GM12891 (cell line): ENCODE results near the gene NPHP4.

Experiments
- DNase-seq: peaks from one replicate; pipeline ENCODE4 v3.0.0; 2011; ENCODE audit warnings: low spot score; ENCODE audit not compliant: insufficient read length
- FAIRE-seq: peaks from 2 replicates; lab custom pipeline; 2011; peaks lifted over from hg19 to GRCh38; lab: Jason Lieb, UNC
- PAX5 ChIP-seq: IDR thresholded peaks from 2 replicates; pipeline ENCODE4 v1.6.1; 2011; ENCODE audit warnings: low read length, moderate library complexity, mild to moderate bottlenecking; ENCODE audit not compliant: insufficient read depth, severe bottlenecking
- POLR2A ChIP-seq: IDR thresholded peaks from 2 replicates; pipeline ENCODE4 v1.6.1; 2011; ENCODE audit warnings: low read depth, low read length, control low read depth
- POLR2AphosphoS5 ChIP-seq: IDR thresholded peaks from 2 replicates; pipeline ENCODE4 v1.6.1; 2011; ENCODE audit warnings: low read depth, low read length, control low read depth
- POU2F2 ChIP-seq: IDR thresholded peaks from 2 replicates; pipeline ENCODE4 v1.6.1; 2011; ENCODE audit warnings: low read depth, mild to moderate bottlenecking, control low read depth, low read length, moderate library complexity
- SPI1 ChIP-seq: IDR thresholded peaks from 2 replicates; pipeline ENCODE4 v1.6.1; 2011; ENCODE audit warnings: low read depth, low read length, control low read depth
- TAF1 ChIP-seq: IDR thresholded peaks from 2 replicates; pipeline ENCODE4 v1.6.1; 2011; ENCODE audit warnings: low read depth, low read length, control low read depth

Gene NPHP4

DNA sequence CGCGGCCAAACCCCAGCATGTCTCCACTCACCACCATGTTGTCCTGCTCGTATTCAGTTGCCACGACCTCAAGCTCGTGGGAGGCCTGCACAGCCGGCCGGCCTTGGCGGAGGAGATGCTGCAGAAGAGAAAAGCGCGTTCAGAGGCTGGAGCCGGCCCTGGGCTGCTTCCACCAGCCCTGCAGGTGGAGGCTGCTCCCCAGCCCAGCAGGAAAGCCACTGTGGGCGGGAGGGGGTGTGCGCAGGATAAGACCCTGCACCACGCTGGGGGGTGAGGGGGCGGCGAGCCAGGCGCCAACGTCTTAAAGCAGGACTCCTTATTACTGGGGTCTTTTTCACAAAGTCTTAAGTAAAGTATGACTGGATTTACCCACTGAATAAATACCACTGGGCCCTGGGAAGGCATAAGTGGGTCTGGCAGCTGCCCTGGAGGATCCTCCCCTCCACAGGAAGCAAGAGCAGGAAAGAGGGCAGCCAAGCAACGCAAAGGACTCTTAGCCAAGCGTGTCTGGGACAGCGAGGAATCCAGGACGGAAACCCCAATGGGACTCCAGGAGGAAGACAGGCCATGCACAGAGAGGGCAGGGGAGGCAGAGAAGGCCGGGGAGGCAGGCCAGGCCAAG lies 104.8 kb downstream of the NPHP4 start:
- TF ChIP-seq SPI1 (no peak), POU2F2 (no peak), TAF1 (no peak), PAX5 (no peak)
- no peak for FAIRE-seq
- no peak for DNase-seq

DNA sequence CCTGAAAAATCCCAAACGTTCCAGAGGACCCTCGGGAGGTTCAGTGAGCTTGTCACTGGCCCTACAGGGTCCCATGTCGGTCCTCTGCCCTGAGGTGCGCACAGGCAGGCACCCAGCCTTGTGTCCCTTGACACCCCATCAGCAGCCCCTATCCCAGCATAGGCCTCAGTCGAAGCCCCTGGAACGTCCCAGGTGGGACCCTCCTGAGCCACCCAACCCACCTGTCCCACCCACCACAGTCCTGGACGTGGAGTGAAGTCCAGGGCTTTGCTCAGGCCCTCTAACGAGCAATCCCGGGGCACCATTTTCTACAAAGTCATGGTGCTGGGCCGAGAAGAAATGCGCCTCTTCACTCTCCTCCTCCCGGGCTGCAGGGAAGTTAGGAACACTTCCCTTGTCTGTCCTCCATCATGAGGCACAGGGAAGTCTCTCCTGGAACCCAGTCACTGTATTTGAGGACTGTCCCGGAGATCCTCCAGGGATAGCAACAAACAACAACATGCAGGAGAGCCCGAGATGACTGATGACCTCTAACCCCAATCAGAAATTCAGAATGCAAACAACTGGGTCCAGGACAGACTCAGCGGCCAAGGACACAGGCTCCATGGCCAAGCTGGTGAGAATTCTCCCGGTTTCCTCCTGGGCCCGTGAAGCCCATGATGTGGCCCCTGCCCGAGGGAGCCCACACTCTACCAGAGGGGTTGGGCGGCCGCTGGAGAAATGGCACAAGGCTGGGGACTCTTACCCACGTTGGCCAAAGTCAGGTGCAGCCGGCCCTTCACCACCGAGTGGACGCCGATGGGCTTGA lies 105.5 kb downstream of the NPHP4 start:
- FAIRE-seq (no peak), DNase-seq (no peak)
- TF ChIP-seq SPI1 (no peak), POLR2A (no peak), PAX5 (no peak), TAF1 (no peak), POU2F2 (no peak), POLR2AphosphoS5 (no peak)

DNA sequence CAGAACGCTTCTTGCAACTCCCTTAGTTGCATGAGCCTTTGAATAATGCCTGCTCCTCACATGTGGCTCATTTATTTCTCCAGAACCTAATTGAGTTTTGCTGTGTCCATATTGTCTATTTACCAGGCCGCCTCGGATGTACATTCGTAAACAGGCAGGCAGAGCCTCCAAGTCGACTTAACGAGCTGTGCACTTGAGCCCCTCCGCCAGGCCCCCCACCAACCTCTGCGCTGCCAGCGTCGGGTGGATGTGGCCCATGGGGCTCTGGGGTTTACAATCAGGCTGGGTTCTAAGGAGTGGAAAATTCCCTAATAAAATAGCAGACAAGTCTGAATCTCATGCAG lies 106.1 kb downstream of the NPHP4 start:
- FAIRE-seq (no peak), DNase-seq (no peak)
- no peak for TF ChIP-seq POLR2A
- no peak for TF ChIP-seq POLR2AphosphoS5
- TF ChIP-seq TAF1 = no peak
- TF ChIP-seq POU2F2 = no peak
- TF ChIP-seq SPI1 = no peak
- TF ChIP-seq PAX5 = no peak

DNA sequence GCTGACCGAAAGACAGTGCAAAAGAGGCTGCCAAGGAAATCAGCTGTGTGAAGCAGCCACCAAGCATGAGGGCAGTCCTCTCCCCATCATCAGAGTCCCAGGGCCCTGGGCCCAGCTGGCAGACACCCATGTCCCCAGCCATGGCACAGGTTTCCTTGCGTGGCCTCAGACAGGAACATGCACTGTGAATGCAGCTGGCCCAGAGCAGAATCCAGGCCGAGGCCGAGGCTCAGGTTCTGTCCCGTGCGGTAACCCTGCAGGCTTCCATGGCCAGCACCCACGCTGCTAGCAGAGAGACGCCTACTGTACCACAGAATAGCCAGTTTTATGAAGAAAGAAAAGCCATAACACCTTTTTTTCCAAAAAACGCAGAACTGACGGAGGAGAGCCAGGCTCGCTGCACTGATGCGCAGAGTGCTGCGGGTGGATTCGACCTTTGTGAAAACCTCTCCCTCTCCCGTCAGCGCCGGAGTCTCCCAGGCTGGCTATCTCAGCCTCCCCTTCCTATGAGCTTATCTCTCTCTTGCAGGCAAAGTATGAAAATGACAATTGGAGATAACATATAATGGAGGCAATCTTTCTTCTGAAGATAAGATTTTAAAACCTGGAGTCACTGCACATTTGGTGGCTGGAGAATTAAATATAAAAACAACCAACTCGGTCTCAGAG lies 106.6 kb downstream of the NPHP4 start:
- FAIRE-seq (no peak), DNase-seq (no peak)
- TF ChIP-seq POLR2A (no peak), POLR2AphosphoS5 (no peak), PAX5 (no peak), SPI1 (no peak), TAF1 (no peak), POU2F2 (no peak)

DNA sequence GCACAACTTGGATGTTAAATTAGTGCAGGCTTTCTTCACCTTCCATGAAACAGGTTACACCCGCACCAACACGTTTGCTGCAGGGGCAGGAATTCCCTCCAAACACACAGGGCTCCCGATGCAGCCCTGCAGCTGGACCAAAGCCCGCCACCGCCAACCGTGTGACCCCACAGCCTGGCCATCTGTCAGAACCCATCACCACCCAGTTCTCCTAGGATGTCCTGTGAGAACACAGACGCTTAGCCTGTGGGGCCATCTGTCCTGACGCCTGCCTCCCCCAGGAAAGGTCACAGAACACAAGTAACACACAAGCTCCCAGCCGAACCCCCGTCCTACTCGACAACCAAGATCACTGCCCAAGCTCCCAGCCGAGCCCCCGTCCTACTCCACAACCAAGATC lies 108.1 kb downstream of the NPHP4 start:
- FAIRE-seq = no peak
- no peak for DNase-seq
- no peak for TF ChIP-seq POU2F2
- no peak for TF ChIP-seq PAX5
- TF ChIP-seq SPI1 = no peak
- TF ChIP-seq POLR2A = no peak
- TF ChIP-seq POLR2AphosphoS5 = no peak
- no peak for TF ChIP-seq TAF1

DNA sequence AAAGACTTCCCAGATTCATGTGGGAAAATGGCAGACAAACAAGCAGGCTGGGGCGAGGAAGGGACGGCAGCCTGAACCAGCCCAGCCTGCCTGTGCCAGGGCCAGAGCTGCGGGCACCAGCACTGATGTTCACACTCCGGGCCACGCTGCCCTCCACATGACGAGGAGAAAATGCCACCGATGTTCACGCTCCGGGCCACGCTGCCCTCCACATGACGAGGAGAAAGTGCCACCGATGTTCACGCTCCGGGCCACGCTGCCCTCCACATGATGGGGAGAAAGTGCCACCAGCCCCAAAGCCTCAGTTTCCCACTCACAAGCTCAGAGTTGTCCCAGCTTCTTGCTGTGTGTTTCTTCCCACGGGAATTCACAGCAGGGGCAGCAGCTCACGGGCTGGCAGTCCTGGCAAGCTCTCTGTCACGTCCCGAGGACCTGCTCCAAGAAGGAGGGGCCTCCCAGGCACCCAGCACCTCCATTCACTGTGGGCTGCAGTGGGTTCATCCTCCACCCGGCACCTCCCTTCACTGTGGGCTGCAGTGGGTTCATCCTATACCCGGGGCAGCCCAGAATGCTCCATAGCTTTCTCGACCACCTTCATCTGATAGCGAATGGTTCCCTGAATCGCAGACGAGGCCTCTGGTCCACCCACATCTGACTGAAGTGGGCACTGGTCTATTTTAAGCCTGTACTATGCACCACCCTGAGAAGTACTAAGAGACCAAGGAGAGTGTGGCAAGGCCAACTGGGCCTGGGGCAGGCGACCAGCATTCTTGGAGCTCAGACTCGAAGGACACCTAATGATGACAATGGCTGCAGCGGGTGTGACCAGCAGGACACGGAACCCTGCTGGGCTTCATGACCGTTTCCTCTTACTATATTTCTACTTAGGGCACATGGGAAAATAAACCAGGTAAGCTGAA lies 108.8 kb downstream of the NPHP4 start:
- no peak for FAIRE-seq
- TF ChIP-seq POU2F2 (no peak), TAF1 (no peak), POLR2AphosphoS5 (no peak), SPI1 (no peak)
- no peak for DNase-seq

DNA sequence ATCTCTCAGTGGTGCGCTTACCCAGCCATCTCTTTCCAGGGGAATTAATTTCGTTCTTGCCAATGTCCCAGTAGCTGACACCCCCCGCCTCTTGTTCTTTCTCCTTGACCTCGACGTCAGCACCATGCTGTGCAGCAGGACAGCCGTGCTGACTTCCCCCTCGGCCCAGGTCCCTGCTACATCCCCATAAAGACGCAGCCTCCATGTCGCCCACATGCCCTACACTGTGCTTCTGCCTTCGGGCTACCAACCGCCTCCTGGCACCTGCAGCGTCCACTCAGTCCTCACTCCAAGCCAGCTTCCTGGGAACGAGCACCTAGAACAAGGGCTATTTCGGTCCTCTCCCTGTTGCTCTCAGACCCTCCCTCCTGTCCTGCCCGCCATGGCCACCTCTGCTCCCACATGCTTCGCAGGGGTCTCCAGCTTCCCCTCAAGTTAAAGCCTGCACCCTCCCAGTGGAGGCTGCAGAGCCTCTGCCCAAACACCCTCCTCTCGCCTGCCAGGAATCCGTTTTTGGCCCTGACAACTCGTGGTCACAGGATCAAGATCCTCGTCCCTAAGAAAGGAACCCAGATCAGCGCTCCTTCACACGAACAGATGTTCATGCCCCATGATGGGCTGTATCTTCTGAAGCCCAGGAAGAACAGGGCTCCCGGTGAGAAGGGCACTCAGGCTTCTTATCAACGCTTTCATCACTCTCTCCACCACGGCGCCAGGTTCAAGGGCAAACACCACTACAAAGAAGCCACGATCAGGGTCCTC lies 109.7 kb downstream of the NPHP4 start:
- FAIRE-seq (no peak), DNase-seq (no peak)
- TF ChIP-seq TAF1 = no peak
- TF ChIP-seq POLR2A = no peak
- TF ChIP-seq SPI1 = no peak
- TF ChIP-seq PAX5 = no peak
- TF ChIP-seq POLR2AphosphoS5 = no peak
- TF ChIP-seq POU2F2 = no peak

DNA sequence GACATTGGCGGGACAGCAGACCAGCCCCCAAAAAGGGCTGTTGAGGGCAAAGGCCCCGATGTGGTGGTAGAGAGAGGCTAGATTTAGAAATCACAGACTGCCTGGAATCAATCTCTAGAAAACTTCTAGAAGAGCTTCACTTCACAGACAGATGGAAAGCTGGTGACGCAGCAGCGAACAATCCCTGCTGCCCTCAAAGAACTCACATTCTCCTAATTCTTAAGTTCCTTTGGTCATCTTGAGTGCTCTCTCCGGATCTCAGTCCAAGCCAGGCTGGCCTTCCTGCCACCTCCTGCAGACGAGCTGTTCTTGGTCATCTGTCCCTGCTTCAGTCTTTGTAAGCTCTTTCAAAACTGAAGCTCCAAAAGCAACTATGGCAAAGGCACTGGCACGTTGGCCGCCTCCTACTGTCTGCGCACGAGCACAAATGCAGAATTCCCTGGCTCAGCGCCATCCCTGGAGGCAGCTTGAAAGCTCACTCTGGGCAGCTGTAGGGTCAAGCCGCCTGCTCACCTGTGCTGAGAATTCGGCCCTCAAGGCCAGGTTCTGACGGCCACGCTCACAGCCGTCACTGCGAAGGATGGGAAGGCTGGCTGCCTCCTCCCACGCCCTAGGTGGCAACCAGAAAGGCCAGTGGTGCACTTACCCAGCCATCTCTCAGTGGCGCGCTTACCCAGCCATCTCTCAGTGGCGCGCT lies 110.6 kb downstream of the NPHP4 start:
- DNase-seq (no peak), FAIRE-seq (no peak)
- TF ChIP-seq PAX5 (no peak), POU2F2 (no peak), TAF1 (no peak), POLR2AphosphoS5 (no peak), POLR2A (no peak), SPI1 (no peak)
